GM18861 (cell line): ENCODE results near the gene RNLS.

Experiments used
- ATAC-seq: cut with Tn5 transposase; IDR thresholded peaks from one replicate; pipeline ENCODE4 v1.9.1; 2021; ENCODE audit not compliant: unreplicated experiment

Gene RNLS

GRCh38 chr10:88582806-88583583 lies at the start of gene RNLS:
TSS of gene RNLS (minus strand) at chr10:88583318.
- ATAC-seq, result peak; percentile 47

GRCh38 chr10:88624840-88625239 lies 41.7 kb upstream of the RNLS start:
- no peak for ATAC-seq

GRCh38 chr10:88623835-88624234 lies 40.7 kb upstream of the RNLS start:
- ATAC-seq, result no peak

- ATAC-seq, result no peak
Measured at GRCh38 chr10:88620441-88620840, 37.3 kb upstream of the RNLS start.

- ATAC-seq, result no peak
Measured at GRCh38 chr10:88618496-88618895, 35.4 kb upstream of the RNLS start.

GRCh38 chr10:88617772-88618300 lies 34.7 kb upstream of the RNLS start:
- no peak for ATAC-seq

GRCh38 chr10:88616250-88616977 lies 33.3 kb upstream of the RNLS start:
- no peak for ATAC-seq

- no peak for ATAC-seq
Measured at GRCh38 chr10:88608780-88609179, 25.7 kb upstream of the RNLS start.

- ATAC-seq, result peak; percentile 80
Measured at GRCh38 chr10:88608052-88608732, 25.1 kb upstream of the RNLS start.

- ATAC-seq, result peak; percentile 61
Measured at GRCh38 chr10:88598055-88598454, 14.9 kb upstream of the RNLS start.

- ATAC-seq, result no peak
Measured at GRCh38 chr10:88594482-88594881, 11.4 kb upstream of the RNLS start.

- ATAC-seq, result no peak
Measured at GRCh38 chr10:88592906-88593305, 9.8 kb upstream of the RNLS start.

- ATAC-seq, result no peak
Measured at GRCh38 chr10:88592381-88592780, 9.3 kb upstream of the RNLS start.

- ATAC-seq, result no peak
Measured at GRCh38 chr10:88586462-88586861, 3.3 kb upstream of the RNLS start, which contains the start of gene LIPJ. TSS of gene LIPJ (plus strand) at chr10:88586762. CDS start at chr10:88590688, 3,926 bp downstream.

GRCh38 chr10:88583584-88583957 lies 453 bp upstream of the RNLS start:
- ATAC-seq, result no peak

GRCh38 chr10:88582411-88582805 lies 710 bp downstream of the RNLS start:
- ATAC-seq, result peak; percentile 7

GRCh38 chr10:88565072-88565471 lies 18.0 kb downstream of the RNLS start:
- no peak for ATAC-seq

GRCh38 chr10:88562152-88562551 lies 21.0 kb downstream of the RNLS start:
- no peak for ATAC-seq

GRCh38 chr10:88557658-88558057 lies 25.5 kb downstream of the RNLS start:
- ATAC-seq, result no peak

- ATAC-seq, result no peak
Measured at GRCh38 chr10:88557256-88557655, 25.9 kb downstream of the RNLS start.

- ATAC-seq, result no peak
Measured at GRCh38 chr10:88555190-88555908, 27.8 kb downstream of the RNLS start.
